HFFc6 (cell line): Measurements from ENCODE around the gene WNT2. TPM values are rescaled to one million over a fixed set of nuclear protein-coding genes. Genes with fewer than 3 reads are reported as not detected.
A peak's percentile ranks its signal among the peaks of the same experiment; 100 is the strongest.

Source experiments
- DNase-seq: peaks from one replicate; pipeline ENCODE4 v3.0.0-alpha.2; 2018
- H3K27ac Mint-ChIP-seq: 2 replicates; pipeline ENCODE4 v1.8.0; 2020; ENCODE audit warnings: mild to moderate bottlenecking, mixed read lengths
- H3K27me3 Mint-ChIP-seq: 2 replicates; pipeline ENCODE4 v1.8.0; 2021; ENCODE audit warnings: mild to moderate bottlenecking, moderate library complexity, mixed read lengths; ENCODE audit not compliant: insufficient read depth
- H3K36me3 Mint-ChIP-seq: 2 replicates; pipeline ENCODE4 v1.8.0; 2021; ENCODE audit warnings: low read depth, mixed read lengths
- H3K4me1 Mint-ChIP-seq: 2 replicates; pipeline ENCODE4 v1.8.0; 2020; ENCODE audit warnings: low read depth, mixed read lengths
- H3K4me3 Mint-ChIP-seq: 2 replicates; pipeline ENCODE4 v1.8.0; 2020; ENCODE audit warnings: mild to moderate bottlenecking, moderate library complexity, mixed read lengths
- H3K9me3 Mint-ChIP-seq: 2 replicates; pipeline ENCODE4 v1.8.0; 2020; ENCODE audit warnings: mild to moderate bottlenecking, mixed read lengths
- CTCF ChIP-seq: fragments of 200-600 bp; sonication (generic); IDR thresholded peaks from 2 replicates; pipeline ENCODE4 v1.5.0; 2021; ENCODE audit warnings: antibody characterized with exemption, mild to moderate bottlenecking
- total RNA-seq, 6 experiments: library from RNA; stranded (reverse); fragmentation: NEBNext Ultra II Directional; extraction: Animal tissue kit (Norgen Biotek cat#: 25700); gene quantifications; 2 replicates in 1 of 6; 3 replicates in 5 of 6; pipeline ENCODE4 v1.2.3, GENCODE V29; 2021

Gene WNT2
- total RNA-seq, 6 experiments from 2014 or later, result not detected

GRCh38 chr7:117251687-117252086, 71.2 kb downstream of the WNT2 start:
- peak; percentile 23 for DNase-seq
- Mint-ChIP-seq H3K27ac (peak overlapping the region; percentile 92), H3K4me1 (peaks cover 45% of the 10 kb centered on the region), H3K4me3 (peak overlapping the region; percentile 55; the same call in 1 of the 2 replicates), H3K9me3 (no peaks in the 10 kb centered on the region), H3K27me3 (peaks cover 4% of the 10 kb centered on the region; the same call in 1 of the 2 replicates), H3K36me3 (no peaks in the 10 kb centered on the region)
- TF ChIP-seq CTCF, result no peak

- Mint-ChIP-seq H3K4me3 (peak overlapping the region; percentile 55; the same call in 1 of the 2 replicates), H3K36me3 (no peaks in the 10 kb centered on the region), H3K27me3 (peaks cover 5% of the 10 kb centered on the region; the same call in 1 of the 2 replicates), H3K9me3 (peaks cover under 1% of the 10 kb centered on the region; the same call in 1 of the 2 replicates), H3K27ac (peak overlapping the region; percentile 92), H3K4me1 (peaks cover 45% of the 10 kb centered on the region)
- peak; percentile 21 for DNase-seq
- no peak for TF ChIP-seq CTCF
Observed at GRCh38 chr7:117250801-117251200, 72.1 kb downstream of the WNT2 start.

GRCh38 chr7:117250245-117250644, 72.6 kb downstream of the WNT2 start:
- peaks cover 7% of the 10 kb centered on the region for H3K27me3 Mint-ChIP-seq
- H3K36me3 Mint-ChIP-seq, result 0 out of 2 replicates have a peak, but pooled peaks cover 5% of the 10 kb centered on the region
- H3K27ac Mint-ChIP-seq, result peak overlapping the region; percentile 92
- H3K9me3 Mint-ChIP-seq, result peaks cover 6% of the 10 kb centered on the region
- peaks cover 45% of the 10 kb centered on the region for H3K4me1 Mint-ChIP-seq
- no peak for TF ChIP-seq CTCF
- DNase-seq, result no peak
- no peak overlapping the region for H3K4me3 Mint-ChIP-seq

GRCh38 chr7:117249696-117250095, 73.2 kb downstream of the WNT2 start:
- TF ChIP-seq CTCF, result no peak
- DNase-seq, result no peak
- Mint-ChIP-seq H3K36me3 (0 out of 2 replicates have a peak, but pooled peaks cover 6% of the 10 kb centered on the region), H3K4me3 (no peak overlapping the region), H3K9me3 (peaks cover 8% of the 10 kb centered on the region), H3K4me1 (peaks cover 45% of the 10 kb centered on the region), H3K27me3 (peaks cover 7% of the 10 kb centered on the region; the same call in 1 of the 2 replicates), H3K27ac (peak overlapping the region; percentile 8; the same call in 1 of the 2 replicates)

- H3K36me3 Mint-ChIP-seq, result 0 out of 2 replicates have a peak, but pooled peaks cover 6% of the 10 kb centered on the region
- H3K27me3 Mint-ChIP-seq, result peaks cover 3% of the 10 kb centered on the region; the same call in 1 of the 2 replicates
- no peak for TF ChIP-seq CTCF
- DNase-seq, result peak; percentile 12
- H3K4me3 Mint-ChIP-seq, result no peak overlapping the region
- H3K27ac Mint-ChIP-seq, result no peak overlapping the region
- peaks cover 45% of the 10 kb centered on the region for H3K4me1 Mint-ChIP-seq
- peaks cover 8% of the 10 kb centered on the region for H3K9me3 Mint-ChIP-seq
Observed at GRCh38 chr7:117248829-117249228, 74.0 kb downstream of the WNT2 start.
